ENCODE results near the gene DUSP22. TPM values are rescaled to one million over a fixed set of nuclear protein-coding genes. Genes with fewer than 3 reads are reported as not detected.
"Not testable (repeated sequence)": the region's sequence is repeated elsewhere in the genome, so short reads cannot be mapped to it uniquely, and the experiment has no call there.

The DUSP22 gene
- total RNA-seq, 1 donor from 2014 or later = 34.9 TPM

- no peak for DNase-seq (ENCODE audit: low read depth)
- no peak for TF ChIP-seq EZH2 (IDR thresholded peaks at IDR 0.05; ENCODE audit: insufficient read depth, low read length)
- Histone ChIP-seq H3K9ac (ENCODE audit: low read length) (no peak overlapping the region), H3K9me3 (ENCODE audit: insufficient read depth, low read depth, low read length) (no peaks in the 10 kb centered on the region), H3K4me1 (ENCODE audit: insufficient read depth, low read length) (no peaks in the 10 kb centered on the region), H3K79me2 (ENCODE audit: insufficient read depth, low read length) (no peaks in the 10 kb centered on the region), H3K4me3 (ENCODE audit: insufficient read depth, low read depth, low read length) (no peak overlapping the region), H3K4me2 (ENCODE audit: low read length) (no peak overlapping the region), H3K27me3 (ENCODE audit: insufficient read depth, low read length) (peaks cover 13% of the 10 kb centered on the region), H4K20me1 (ENCODE audit: insufficient read depth, low read length) (no peaks in the 10 kb centered on the region), H3K27ac (ENCODE audit: low read depth, low read length) (no peak overlapping the region), H3K36me3 (ENCODE audit: insufficient read depth, low read length) (no peaks in the 10 kb centered on the region), H2AFZ (ENCODE audit: low read depth, low read length) (no peak overlapping the region)
- H3K4me3 Mint-ChIP-seq (ENCODE audit: unreplicated experiment) = no peak overlapping the region
- H3K36me3 Mint-ChIP-seq (ENCODE audit: low read depth, unreplicated experiment) = no peaks in the 10 kb centered on the region
- H3K27me3 Mint-ChIP-seq (ENCODE audit: low read depth, unreplicated experiment) = peaks cover 52% of the 10 kb centered on the region
- H3K9me3 Mint-ChIP-seq (ENCODE audit: unreplicated experiment) = peaks cover 5% of the 10 kb centered on the region
- H3K4me1 Mint-ChIP-seq (ENCODE audit: low read depth, unreplicated experiment) = no peaks in the 10 kb centered on the region
- H3K27ac Mint-ChIP-seq (ENCODE audit: unreplicated experiment) = no peak overlapping the region
- no peak for FAIRE-seq
These were observed 84.7 kb downstream of the DUSP22 start for GRCh38 chr6:376827-377640.

- DNase-seq (ENCODE audit: low read depth); H3K36me3 Mint-ChIP-seq (ENCODE audit: low read depth, unreplicated experiment); H3K4me2 ChIP-seq (ENCODE audit: low read length); H3K27ac ChIP-seq (ENCODE audit: low read depth, low read length); H3K79me2 ChIP-seq (ENCODE audit: insufficient read depth, low read length); H3K27ac Mint-ChIP-seq (ENCODE audit: unreplicated experiment); H3K4me3 ChIP-seq (ENCODE audit: insufficient read depth, low read depth, low read length); FAIRE-seq; H3K4me3 Mint-ChIP-seq (ENCODE audit: unreplicated experiment); H3K9ac ChIP-seq (ENCODE audit: low read length); H4K20me1 ChIP-seq (ENCODE audit: insufficient read depth, low read length); H3K4me1 ChIP-seq (ENCODE audit: insufficient read depth, low read length); H3K4me1 Mint-ChIP-seq (ENCODE audit: low read depth, unreplicated experiment); H2AFZ ChIP-seq (ENCODE audit: low read depth, low read length); H3K9me3 ChIP-seq (ENCODE audit: insufficient read depth, low read depth, low read length); H3K36me3 ChIP-seq (ENCODE audit: insufficient read depth, low read length); H3K9me3 Mint-ChIP-seq (ENCODE audit: unreplicated experiment): not testable (repeated sequence)
- peaks cover 13% of the 10 kb centered on the region for H3K27me3 ChIP-seq (ENCODE audit: insufficient read depth, low read length)
- H3K27me3 Mint-ChIP-seq (ENCODE audit: low read depth, unreplicated experiment) = peaks cover 56% of the 10 kb centered on the region
These were observed 85.3 kb downstream of the DUSP22 start for GRCh38 chr6:377641-378020.

GRCh38 chr6:378090-378957 is 86.0 kb downstream of the DUSP22 start:
- no peak for FAIRE-seq

More at GRCh38 chr6:378090-378957, 86.0 kb downstream of the DUSP22 start:
- Histone ChIP-seq H4K20me1 (ENCODE audit: insufficient read depth, low read length) (no peaks in the 10 kb centered on the region), H2AFZ (ENCODE audit: low read depth, low read length) (no peak overlapping the region), H3K79me2 (ENCODE audit: insufficient read depth, low read length) (no peaks in the 10 kb centered on the region), H3K27ac (ENCODE audit: low read depth, low read length) (no peak overlapping the region), H3K9me3 (ENCODE audit: insufficient read depth, low read depth, low read length) (no peaks in the 10 kb centered on the region), H3K4me1 (ENCODE audit: insufficient read depth, low read length) (no peaks in the 10 kb centered on the region), H3K4me2 (ENCODE audit: low read length) (no peak overlapping the region), H3K27me3 (ENCODE audit: insufficient read depth, low read length) (peaks cover 13% of the 10 kb centered on the region), H3K36me3 (ENCODE audit: insufficient read depth, low read length) (no peaks in the 10 kb centered on the region), H3K9ac (ENCODE audit: low read length) (no peak overlapping the region), H3K4me3 (ENCODE audit: insufficient read depth, low read depth, low read length) (no peak overlapping the region)
- Mint-ChIP-seq H3K9me3 (ENCODE audit: unreplicated experiment) (peaks cover 5% of the 10 kb centered on the region), H3K27me3 (ENCODE audit: low read depth, unreplicated experiment) (peaks cover 51% of the 10 kb centered on the region), H3K27ac (ENCODE audit: unreplicated experiment) (no peak overlapping the region), H3K36me3 (ENCODE audit: low read depth, unreplicated experiment) (no peaks in the 10 kb centered on the region), H3K4me1 (ENCODE audit: low read depth, unreplicated experiment) (no peaks in the 10 kb centered on the region), H3K4me3 (ENCODE audit: unreplicated experiment) (no peak overlapping the region)
- no peak for TF ChIP-seq EZH2 (IDR thresholded peaks at IDR 0.05; ENCODE audit: insufficient read depth, low read length)
- DNase-seq (ENCODE audit: low read depth) = no peak
